Amygdala (tissue), 56 donors: ENCODE measurements around the gene LMAN1L.

ENCODE experiments used
- DNase-seq, 56 donors: peaks; one replicate each; lab custom pipeline; 2025; lab: John Stamatoyannopoulos, UW

LMAN1L gene

DNA sequence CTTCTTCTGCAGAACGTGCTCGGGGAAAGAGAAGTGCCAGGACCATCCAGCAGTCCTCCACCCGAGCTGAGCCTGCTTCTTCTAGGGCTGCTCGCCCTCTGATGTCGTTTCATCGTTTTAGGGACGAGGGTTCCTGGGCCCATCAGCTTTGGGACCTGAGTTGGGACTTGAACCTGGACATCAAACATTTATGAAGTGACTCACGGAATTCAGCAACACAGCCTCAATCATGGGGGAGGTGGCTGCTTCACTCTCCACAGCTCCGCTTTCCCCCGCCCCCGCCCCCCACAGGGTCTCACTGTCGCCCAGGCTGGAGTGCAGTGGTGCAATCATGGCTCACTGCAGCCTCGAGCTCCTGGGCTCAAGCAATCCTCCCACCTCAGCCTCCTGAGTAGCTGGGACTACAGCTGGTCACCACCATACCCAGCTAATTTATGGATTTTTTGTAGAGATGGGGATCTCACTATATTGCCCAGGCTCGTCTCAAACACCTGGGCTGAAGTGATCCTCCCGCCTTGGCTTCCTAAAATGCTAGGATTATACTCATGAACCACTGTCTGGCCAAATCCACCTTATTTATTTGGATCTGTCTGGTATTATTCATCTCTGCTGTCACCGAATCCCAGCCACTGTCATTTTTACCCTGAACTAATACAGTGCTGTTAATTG, 61.3 kb downstream of the LMAN1L start:
- peak in 7 of 56 donors; percentile 10 to 55 (median 27) for DNase-seq
